K562 (cell line): ENCODE data around the gene TLX2. TPM values are rescaled to one million over a fixed set of nuclear protein-coding genes. Genes with fewer than 3 reads are reported as not detected.

ENCODE experiments used
- CREBBP ChIP-seq: IDR thresholded peaks from one replicate; pipeline ENCODE4 v1.6.1; 2012; ENCODE audit warnings: low read depth, mild to moderate bottlenecking, control low read depth, inconsistent platforms, low read length
- ERF ChIP-seq: fragments of 450-650 bp; formaldehyde crosslinking; IDR thresholded peaks from 2 replicates; pipeline ENCODE4 v1.4.0; 2020; ENCODE audit warnings: mild to moderate bottlenecking, mixed read lengths
- JUND ChIP-seq, 2 experiments: IDR thresholded peaks; 2 replicates in 1 of 2; 3 replicates in 1 of 2; pipeline ENCODE4 v1.6.1; 2011; ENCODE audit warnings: borderline replicate concordance in 2 of 2, low read depth in 2 of 2, low read length in 2 of 2, improper control_type of control experiment in 1 of 2, missing biosample characterization in 1 of 2, missing genetic modification characterization in 1 of 2, missing genetic modification reagents in 1 of 2
- MTA2 ChIP-seq: fragments of 450-650 bp; IDR thresholded peaks from 2 replicates; pipeline ENCODE4 v1.6.1; 2016; ENCODE audit warnings: low read depth
- RUNX1 ChIP-seq: sonication (generic); IDR thresholded peaks from 2 replicates; pipeline ENCODE4 v1.6.1; 2016; ENCODE audit warnings: antibody characterized with exemption, low read depth
- SIN3A ChIP-seq, 2 experiments: fragments of 150-350 bp in 1 of 2; IDR thresholded peaks; 2 replicates each; pipeline ENCODE4 v1.6.1; 2011 to 2016; ENCODE audit warnings: borderline replicate concordance in 2 of 2, low read depth in 2 of 2, low read length in 2 of 2, mild to moderate bottlenecking in 2 of 2, moderate library complexity in 2 of 2; ENCODE audit not compliant: control insufficient read depth in 1 of 2
- SIX5 ChIP-seq, 2 experiments: IDR thresholded peaks; 2 replicates each; pipeline ENCODE4 v1.6.1; 2011; ENCODE audit warnings: low read length in 2 of 2, borderline replicate concordance in 1 of 2, low read depth in 1 of 2, mild to moderate bottlenecking in 1 of 2, moderate library complexity in 1 of 2; ENCODE audit not compliant: insufficient read depth in 1 of 2
- SRF ChIP-seq, 2 experiments: fragments of 250-450, 450-650 bp in 1 of 2; sonication (Bioruptor Pico) in 1 of 2; sonication (generic) in 1 of 2; formaldehyde crosslinking; IDR thresholded peaks; 2 replicates each; pipeline versions ENCODE4 v1.5.0 to v1.5.1; 2020 to 2022; ENCODE audit warnings: mild to moderate bottlenecking in 1 of 2, missing genetic modification reagents in 1 of 2
- ZBTB2 ChIP-seq: fragments of 450-650 bp; IDR thresholded peaks from 2 replicates; pipeline ENCODE4 v1.6.1; 2016; ENCODE audit warnings: antibody characterized with exemption
- ZNF12 ChIP-seq: sonication (generic); formaldehyde crosslinking; IDR thresholded peaks from 2 replicates; pipeline ENCODE4 v1.4.0; 2020; ENCODE audit warnings: mild to moderate bottlenecking, missing genetic modification reagents
- ZNF561 ChIP-seq: fragments of 450-650 bp; formaldehyde crosslinking; conservative IDR thresholded peaks from 2 replicates; pipeline ENCODE4 v1.4.0; 2020; ENCODE audit warnings: mild to moderate bottlenecking, moderate library complexity
- polyA plus RNA-seq, 8 experiments: library from polyadenylated mRNA; depleted of rRNA in 4 of 8; stranded (reverse) in 5 of 8; unstranded in 3 of 8; fragments of >200 nt; fragmentation: Nextera tagmentation in 2 of 8; fragmentation: Illumina TruSeq in 1 of 8; extraction: Ambion mirVana in 2 of 8; extraction: Trizol in 1 of 8; gene quantifications; 2 replicates each; pipeline versions ENCODE4 v1.2.1 to v1.2.3, GENCODE V29; 2011 to 2014; ENCODE audit warnings: inconsistent platforms in 1 of 8, missing spikeins in 1 of 8
- total RNA-seq, 7 experiments: library from RNA; depleted of rRNA in 6 of 7; stranded (reverse); fragments of >200 nt in 6 of 7; fragmentation: Illumina TruSeq in 2 of 7; extraction: Trizol in 2 of 7; gene quantifications; 2 replicates each; pipeline versions ENCODE4 v1.2.1 to v1.2.3, GENCODE V29; 2011 to 2021; ENCODE audit warnings: low replicate concordance in 1 of 7
- TF ChIP-seq, protein P1 (sequence below): fragments of 450-650 bp; IDR thresholded peaks from 2 replicates; pipeline ENCODE4 v1.6.1; 2016; ENCODE audit warnings: low read depth
- TF ChIP-seq, protein P2 (sequence below): fragments of 250-450 bp; sonication (Bioruptor Pico); IDR thresholded peaks from 2 replicates; pipeline ENCODE4 v1.5.0; 2021; ENCODE audit warnings: mild to moderate bottlenecking, borderline replicate concordance

TLX2 gene
- total and polyA plus RNA-seq, 9 of the 15 experiments (the other 6 are each of a cell fraction or from before 2014, with no cell fraction given), result not detected

- no peak for TF ChIP-seq CREBBP
- no peak for TF ChIP-seq ERF (CRISPR knock-in tag)
- 0 out of 2 replicates have a peak, but pooled peaks have one; percentile 27 for TF ChIP-seq ZBTB2
- no peak for TF ChIP-seq ZNF561 (CRISPR knock-in tag)
- TF ChIP-seq, protein P1, sequence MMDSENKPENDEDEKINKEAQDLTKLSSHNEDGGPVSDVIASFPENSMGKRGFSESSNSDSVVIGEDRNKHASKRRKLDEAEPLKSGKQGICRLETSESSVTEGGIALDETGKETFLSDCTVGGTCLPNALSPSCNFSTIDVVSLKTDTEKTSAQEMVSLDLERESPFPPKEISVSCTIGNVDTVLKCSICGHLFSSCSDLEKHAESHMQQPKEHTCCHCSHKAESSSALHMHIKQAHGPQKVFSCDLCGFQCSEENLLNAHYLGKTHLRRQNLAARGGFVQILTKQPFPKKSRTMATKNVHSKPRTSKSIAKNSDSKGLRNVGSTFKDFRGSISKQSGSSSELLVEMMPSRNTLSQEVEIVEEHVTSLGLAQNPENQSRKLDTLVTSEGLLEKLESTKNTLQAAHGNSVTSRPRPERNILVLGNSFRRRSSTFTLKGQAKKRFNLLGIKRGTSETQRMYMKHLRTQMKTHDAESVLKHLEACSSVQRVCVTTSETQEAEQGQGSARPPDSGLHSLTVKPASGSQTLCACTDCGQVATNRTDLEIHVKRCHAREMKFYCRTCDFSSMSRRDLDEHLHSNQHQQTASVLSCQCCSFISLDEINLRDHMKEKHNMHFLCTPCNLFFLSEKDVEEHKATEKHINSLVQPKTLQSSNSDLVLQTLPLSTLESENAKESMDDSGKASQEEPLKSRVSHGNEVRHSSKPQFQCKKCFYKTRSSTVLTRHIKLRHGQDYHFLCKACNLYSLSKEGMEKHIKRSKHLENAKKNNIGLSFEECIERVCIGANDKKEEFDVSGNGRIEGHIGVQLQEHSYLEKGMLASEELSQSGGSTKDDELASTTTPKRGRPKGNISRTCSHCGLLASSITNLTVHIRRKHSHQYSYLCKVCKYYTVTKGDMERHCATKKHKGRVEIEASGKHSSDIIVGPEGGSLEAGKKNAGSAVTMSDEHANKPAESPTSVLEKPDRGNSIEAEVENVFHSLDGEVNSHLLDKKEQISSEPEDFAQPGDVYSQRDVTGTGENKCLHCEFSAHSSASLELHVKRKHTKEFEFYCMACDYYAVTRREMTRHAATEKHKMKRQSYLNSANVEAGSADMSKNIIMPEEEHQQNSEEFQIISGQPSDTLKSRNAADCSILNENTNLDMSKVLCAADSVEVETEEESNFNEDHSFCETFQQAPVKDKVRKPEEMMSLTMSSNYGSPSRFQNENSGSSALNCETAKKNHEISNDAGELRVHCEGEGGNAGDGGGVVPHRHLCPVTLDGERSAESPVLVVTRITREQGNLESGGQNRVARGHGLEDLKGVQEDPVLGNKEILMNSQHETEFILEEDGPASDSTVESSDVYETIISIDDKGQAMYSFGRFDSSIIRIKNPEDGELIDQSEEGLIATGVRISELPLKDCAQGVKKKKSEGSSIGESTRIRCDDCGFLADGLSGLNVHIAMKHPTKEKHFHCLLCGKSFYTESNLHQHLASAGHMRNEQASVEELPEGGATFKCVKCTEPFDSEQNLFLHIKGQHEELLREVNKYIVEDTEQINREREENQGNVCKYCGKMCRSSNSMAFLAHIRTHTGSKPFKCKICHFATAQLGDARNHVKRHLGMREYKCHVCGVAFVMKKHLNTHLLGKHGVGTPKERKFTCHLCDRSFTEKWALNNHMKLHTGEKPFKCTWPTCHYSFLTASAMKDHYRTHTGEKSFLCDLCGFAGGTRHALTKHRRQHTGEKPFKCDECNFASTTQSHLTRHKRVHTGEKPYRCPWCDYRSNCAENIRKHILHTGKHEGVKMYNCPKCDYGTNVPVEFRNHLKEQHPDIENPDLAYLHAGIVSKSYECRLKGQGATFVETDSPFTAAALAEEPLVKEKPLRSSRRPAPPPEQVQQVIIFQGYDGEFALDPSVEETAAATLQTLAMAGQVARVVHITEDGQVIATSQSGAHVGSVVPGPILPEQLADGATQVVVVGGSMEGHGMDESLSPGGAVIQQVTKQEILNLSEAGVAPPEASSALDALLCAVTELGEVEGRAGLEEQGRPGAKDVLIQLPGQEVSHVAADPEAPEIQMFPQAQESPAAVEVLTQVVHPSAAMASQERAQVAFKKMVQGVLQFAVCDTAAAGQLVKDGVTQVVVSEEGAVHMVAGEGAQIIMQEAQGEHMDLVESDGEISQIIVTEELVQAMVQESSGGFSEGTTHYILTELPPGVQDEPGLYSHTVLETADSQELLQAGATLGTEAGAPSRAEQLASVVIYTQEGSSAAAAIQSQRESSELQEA, result no peak
- TF ChIP-seq RUNX1, result no peak
- TF ChIP-seq, protein P2, sequence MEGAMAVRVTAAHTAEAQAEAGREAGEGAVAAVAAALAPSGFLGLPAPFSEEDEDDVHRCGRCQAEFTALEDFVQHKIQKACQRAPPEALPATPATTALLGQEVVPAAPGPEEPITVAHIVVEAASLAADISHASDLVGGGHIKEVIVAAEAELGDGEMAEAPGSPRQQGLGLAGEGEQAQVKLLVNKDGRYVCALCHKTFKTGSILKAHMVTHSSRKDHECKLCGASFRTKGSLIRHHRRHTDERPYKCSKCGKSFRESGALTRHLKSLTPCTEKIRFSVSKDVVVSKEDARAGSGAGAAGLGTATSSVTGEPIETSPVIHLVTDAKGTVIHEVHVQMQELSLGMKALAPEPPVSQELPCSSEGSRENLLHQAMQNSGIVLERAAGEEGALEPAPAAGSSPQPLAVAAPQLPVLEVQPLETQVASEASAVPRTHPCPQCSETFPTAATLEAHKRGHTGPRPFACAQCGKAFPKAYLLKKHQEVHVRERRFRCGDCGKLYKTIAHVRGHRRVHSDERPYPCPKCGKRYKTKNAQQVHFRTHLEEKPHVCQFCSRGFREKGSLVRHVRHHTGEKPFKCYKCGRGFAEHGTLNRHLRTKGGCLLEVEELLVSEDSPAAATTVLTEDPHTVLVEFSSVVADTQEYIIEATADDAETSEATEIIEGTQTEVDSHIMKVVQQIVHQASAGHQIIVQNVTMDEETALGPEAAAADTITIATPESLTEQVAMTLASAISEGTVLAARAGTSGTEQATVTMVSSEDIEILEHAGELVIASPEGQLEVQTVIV, result no peak
- TF ChIP-seq ZNF12 (CRISPR knock-in tag), result no peak
- no peak for TF ChIP-seq SIN3A (IDR thresholded peaks at IDR 0.05; ENCODE audit: borderline replicate concordance in 2 of 2, control insufficient read depth in 1 of 2, low read depth in 2 of 2, low read length in 2 of 2)
- TF ChIP-seq MTA2, result no peak
- no peak for TF ChIP-seq SIX5 (IDR thresholded peaks at IDR 0.05; ENCODE audit: borderline replicate concordance in 1 of 2, insufficient read depth in 1 of 2, low read depth in 1 of 2, low read length in 2 of 2)
- no peak for TF ChIP-seq SRF (CRISPR knock-in tag; IDR thresholded peaks at IDR 0.05)
- TF ChIP-seq JUND (IDR thresholded peaks at IDR 0.05; ENCODE audit: borderline replicate concordance, low read depth, low read length), result 0 out of 2 replicates have a peak, but pooled peaks have one; percentile 23
- TF ChIP-seq JUND (tag; IDR thresholded peaks at IDR 0.05; ENCODE audit: borderline replicate concordance, low read depth, low read length), result no peak; the same call in 2 of the 3 replicates
Observed at GRCh38 chr2:74548900-74549826, 34.9 kb downstream of the TLX2 start (continued).
